Lung (tissue), 12 donors: ENCODE measurements around the gene HECTD2. TPM values are rescaled to one million over a fixed set of nuclear protein-coding genes. Genes with fewer than 3 reads are reported as not detected.
"Not testable (repeated sequence)": the region's sequence is repeated elsewhere in the genome, so short reads cannot be mapped to it uniquely, and the experiment has no call there.

Experiments
- ATAC-seq: fragments of 200-7000 bp; cut with Tn5 transposase; one replicate; pipeline ENCODE4 v1.9.1; 2020; ENCODE audit warnings: moderate number of reproducible peaks; ENCODE audit not compliant: insufficient read depth, low FRiP score
- DNase-seq, 3 donors: peaks; one replicate each; pipeline ENCODE4 v3.0.0-alpha.2; 2013 to 2017
- H3K27ac ChIP-seq, 2 donors: one replicate each; pipeline ENCODE4 v1.5.1; 2013; ENCODE audit warnings: mild to moderate bottlenecking in 2 of 2, moderate library complexity in 2 of 2, control low read depth in 1 of 2, inconsistent platforms in 1 of 2, low read depth in 1 of 2, low read length in 1 of 2
- H3K27me3 ChIP-seq, 3 donors: one replicate each; pipeline ENCODE4 v1.5.1; 2013; ENCODE audit warnings: low read length in 2 of 3; ENCODE audit not compliant: control insufficient read depth in 3 of 3, insufficient read depth in 3 of 3
- H3K36me3 ChIP-seq, 4 donors: one replicate each; pipeline ENCODE4 v1.5.1; 2013; ENCODE audit warnings: low read length in 4 of 4, mild to moderate bottlenecking in 1 of 4, moderate library complexity in 1 of 4; ENCODE audit not compliant: control insufficient read depth in 4 of 4, insufficient read depth in 4 of 4
- H3K4me1 ChIP-seq, 5 donors: one replicate each; pipeline ENCODE4 v1.5.1; 2013; ENCODE audit warnings: low read length in 5 of 5, mild to moderate bottlenecking in 2 of 5, moderate library complexity in 1 of 5; ENCODE audit not compliant: control insufficient read depth in 5 of 5, insufficient read depth in 5 of 5
- H3K4me3 ChIP-seq: one replicate; pipeline ENCODE4 v1.5.1; 2013; ENCODE audit warnings: mild to moderate bottlenecking, control low read depth, moderate library complexity
- H3K9ac ChIP-seq, 2 donors: one replicate each; pipeline ENCODE4 v1.5.1; 2013; ENCODE audit warnings: low read length in 2 of 2, control low read depth in 1 of 2; ENCODE audit not compliant: insufficient read depth in 1 of 2
- H3K9me3 ChIP-seq, 4 donors: one replicate each; pipeline ENCODE4 v1.5.1; 2013; ENCODE audit warnings: low read length in 3 of 4, mild to moderate bottlenecking in 1 of 4, moderate library complexity in 1 of 4; ENCODE audit not compliant: control insufficient read depth in 4 of 4, insufficient read depth in 3 of 4
- WGBS, 2 donors: extraction: QIAGEN DNeasy Blood & Tissue Kit; methylation state at CpG; one replicate each; pipeline ENCODE4 v1.1.7; 2013; 5-methylcytosine and 5-hydroxymethylcytosine counted together
- polyA plus RNA-seq, 2 donors: library from polyadenylated mRNA; stranded (reverse); fragments of 200-250 nt; gene quantifications; one replicate each; pipeline ENCODE4 v1.2.1, GENCODE V29; 2013
- total RNA-seq, 2 donors: library from RNA; depleted of rRNA in 1 of 2; stranded (reverse); fragments of >200 nt in 1 of 2; gene quantifications; one replicate each; pipeline ENCODE4 v1.2.1, GENCODE V29; 2014 to 2021
- TF ChIP-seq, protein P1 (sequence below): IDR thresholded peaks from 2 replicates; pipeline ENCODE4 v1.5.1; 2012; ENCODE audit warnings: mild to moderate bottlenecking; ENCODE audit errors: control extremely low read depth, extremely low read depth
- donor health status: control.
- donor health status: control.
- donor health status: Bipolar disorder and iron deficiency.
- donor health status: healthy.
- donor health status: DM: yes; HTN: yes; CAD: no.

HECTD2 gene
- total and polyA plus RNA-seq, 4 donors, result 3.1 to 50.8 (median 7.2) TPM

DNA sequence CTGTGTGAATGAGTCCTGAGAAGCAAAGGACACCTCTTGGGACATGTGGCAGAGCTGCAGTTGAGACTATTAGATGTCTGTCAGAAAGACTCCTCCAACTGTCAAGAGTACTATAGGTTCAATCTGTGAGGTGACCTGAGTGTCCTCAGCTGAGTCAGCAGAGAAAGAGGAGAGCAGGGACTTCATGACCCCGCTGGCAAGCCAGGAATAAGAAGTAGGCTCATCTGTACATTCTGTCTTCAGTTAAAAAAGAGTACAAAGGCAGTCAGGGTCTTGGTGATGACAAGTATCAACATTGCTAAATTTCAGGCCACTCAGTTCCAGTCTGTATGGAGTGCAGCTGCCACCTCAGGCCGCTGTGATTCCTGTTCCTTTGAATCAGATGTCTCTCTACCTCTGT, 25.1 kb downstream of the HECTD2 start:
- ATAC-seq, result no peak

DNA sequence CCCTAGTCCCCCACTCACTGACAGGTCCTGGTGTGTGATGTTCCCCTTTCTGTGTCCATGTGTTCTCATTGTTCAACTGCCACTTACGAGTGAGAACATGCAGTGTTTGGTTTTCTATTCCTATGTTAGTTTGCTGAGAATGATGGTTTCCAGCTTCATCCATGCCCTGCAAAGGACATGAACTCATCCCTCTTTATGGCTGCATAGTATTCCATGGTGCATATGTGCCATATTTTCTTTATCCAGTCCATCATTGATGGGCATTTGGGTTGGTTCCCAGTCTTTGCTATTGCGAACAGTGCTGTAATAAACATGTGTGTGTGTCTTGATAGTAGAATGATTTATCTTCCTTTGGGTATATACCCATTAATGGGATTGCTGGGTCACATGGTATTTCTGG, 28.1 kb downstream of the HECTD2 start:
- ATAC-seq, H3K27ac ChIP-seq, H3K9me3 ChIP-seq, H3K9ac ChIP-seq, H3K4me1 ChIP-seq, H3K27me3 ChIP-seq, H3K4me3 ChIP-seq, DNase-seq: not testable (repeated sequence)
- 98 to 100% methylated on average over 2 of the region's 2 CpGs for WGBS, 2 donors
- H3K36me3 ChIP-seq, result peaks cover 2 to 20% (median 11%) of the 10 kb centered on the region in 4 donors

More for the DNA sequence above, 25.1 kb downstream of the HECTD2 start:
- no peak overlapping the region for H3K4me3 ChIP-seq
- 95 to 100% methylated on average over 2 of the region's 2 CpGs for WGBS, 2 donors
- TF ChIP-seq, protein P1, sequence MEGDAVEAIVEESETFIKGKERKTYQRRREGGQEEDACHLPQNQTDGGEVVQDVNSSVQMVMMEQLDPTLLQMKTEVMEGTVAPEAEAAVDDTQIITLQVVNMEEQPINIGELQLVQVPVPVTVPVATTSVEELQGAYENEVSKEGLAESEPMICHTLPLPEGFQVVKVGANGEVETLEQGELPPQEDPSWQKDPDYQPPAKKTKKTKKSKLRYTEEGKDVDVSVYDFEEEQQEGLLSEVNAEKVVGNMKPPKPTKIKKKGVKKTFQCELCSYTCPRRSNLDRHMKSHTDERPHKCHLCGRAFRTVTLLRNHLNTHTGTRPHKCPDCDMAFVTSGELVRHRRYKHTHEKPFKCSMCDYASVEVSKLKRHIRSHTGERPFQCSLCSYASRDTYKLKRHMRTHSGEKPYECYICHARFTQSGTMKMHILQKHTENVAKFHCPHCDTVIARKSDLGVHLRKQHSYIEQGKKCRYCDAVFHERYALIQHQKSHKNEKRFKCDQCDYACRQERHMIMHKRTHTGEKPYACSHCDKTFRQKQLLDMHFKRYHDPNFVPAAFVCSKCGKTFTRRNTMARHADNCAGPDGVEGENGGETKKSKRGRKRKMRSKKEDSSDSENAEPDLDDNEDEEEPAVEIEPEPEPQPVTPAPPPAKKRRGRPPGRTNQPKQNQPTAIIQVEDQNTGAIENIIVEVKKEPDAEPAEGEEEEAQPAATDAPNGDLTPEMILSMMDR, result no peak
- no peaks in the 10 kb centered on the region for H3K9me3 ChIP-seq
- peaks cover 2 to 21% (median 12%) of the 10 kb centered on the region in 4 donors for H3K36me3 ChIP-seq
- peaks cover 0 to 4% (median 0%) of the 10 kb centered on the region in 5 donors for H3K4me1 ChIP-seq
- no peak overlapping the region for H3K9ac ChIP-seq
- no peak for DNase-seq
- no peaks in the 10 kb centered on the region for H3K27me3 ChIP-seq
- no peak overlapping the region for H3K27ac ChIP-seq

DNA sequence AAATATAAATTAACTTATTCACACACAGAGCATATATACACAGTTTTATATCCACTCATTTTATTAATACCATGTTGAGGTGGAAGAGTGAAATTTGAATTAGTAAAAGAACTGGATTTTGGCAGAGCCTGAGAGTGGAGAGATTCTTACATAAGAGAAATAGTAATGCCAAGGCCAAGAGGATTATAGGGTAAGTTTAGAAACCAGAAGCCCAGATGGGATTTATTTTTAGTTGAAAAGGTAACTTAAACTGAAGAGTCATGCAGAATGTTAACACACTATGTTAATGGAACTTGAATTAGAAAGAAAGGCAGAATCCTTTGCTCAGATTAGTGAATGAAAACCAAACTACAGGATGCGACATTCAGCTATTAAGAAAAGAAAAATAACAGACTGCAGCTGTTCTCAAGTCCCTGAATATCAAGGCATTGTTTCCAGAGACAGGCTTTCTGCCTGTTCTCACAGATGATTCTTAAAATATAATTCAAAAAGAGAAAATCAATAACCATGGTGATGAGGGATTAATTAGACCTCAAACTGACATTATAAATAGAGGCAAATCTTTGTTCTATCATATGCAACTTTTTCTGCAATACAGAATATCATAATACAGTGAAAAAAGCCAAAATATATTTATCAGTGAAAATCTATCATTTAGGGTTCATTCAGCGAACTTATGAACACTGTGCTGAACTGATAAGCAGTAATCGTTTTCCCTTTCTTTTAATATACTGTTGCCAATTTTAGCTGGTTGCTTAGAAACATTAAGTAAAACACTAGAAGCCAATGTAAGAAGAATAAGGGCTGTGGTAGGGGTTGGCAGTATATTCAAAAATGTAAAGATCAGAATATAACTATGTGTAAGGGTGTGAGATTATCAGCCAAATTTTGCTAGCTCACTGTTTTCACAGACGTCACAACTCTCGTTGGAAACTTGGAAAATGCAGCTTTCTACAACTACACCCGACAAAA, 34.4 kb downstream of the HECTD2 start:
- H3K27me3 ChIP-seq, result no peaks in the 10 kb centered on the region
- H3K4me3 ChIP-seq, result no peak overlapping the region
- no peak overlapping the region for H3K9ac ChIP-seq
- WGBS, 2 donors, result 69 to 88% methylated on average over 6 of the region's 6 CpGs
- H3K27ac ChIP-seq, result no peak overlapping the region
- peaks cover 0 to 7% (median 3%) of the 10 kb centered on the region in 4 donors for H3K36me3 ChIP-seq
- DNase-seq (peak; percentile 59 to 94 (median 92)), ATAC-seq (no peak)
- no peaks in the 10 kb centered on the region for H3K9me3 ChIP-seq
- H3K4me1 ChIP-seq, result peaks cover 0 to 24% (median 4%) of the 10 kb centered on the region in 5 donors
- TF ChIP-seq, protein P1, result no peak

DNA sequence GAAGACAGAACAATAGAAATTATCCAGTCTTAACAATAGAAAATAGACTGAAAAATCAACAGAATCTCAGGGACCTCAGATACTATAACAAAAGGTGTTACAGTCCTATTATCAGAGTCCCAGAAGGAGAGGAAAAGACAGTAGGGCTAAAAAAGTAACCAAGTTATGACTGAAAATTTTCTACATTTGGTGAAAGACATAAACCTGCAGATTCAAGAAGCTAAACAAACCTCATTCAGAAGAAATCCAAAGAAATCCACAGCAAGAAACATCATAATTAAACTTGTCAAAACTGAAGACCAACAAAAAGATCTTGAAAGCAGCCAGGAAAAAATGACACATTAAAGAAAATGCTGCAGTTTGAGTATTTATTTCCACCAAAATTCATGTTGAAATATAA, 41.9 kb downstream of the HECTD2 start:
- H3K4me3 ChIP-seq, result no peak overlapping the region
- peaks cover 3 to 26% (median 12%) of the 10 kb centered on the region in 4 donors for H3K9me3 ChIP-seq

More for the DNA sequence above, 41.9 kb downstream of the HECTD2 start:
- Histone ChIP-seq H3K27me3 (no peaks in the 10 kb centered on the region), H3K27ac (no peak overlapping the region), H3K9ac (no peak overlapping the region), H3K36me3 (peaks cover 0 to 24% (median 2%) of the 10 kb centered on the region in 4 donors), H3K4me1 (no peaks in the 10 kb centered on the region)
- DNase-seq (no peak), ATAC-seq (no peak)
- TF ChIP-seq, protein P1, result no peak
